Activated naive CD8-positive, alpha-beta T cell (primary cell): ENCODE results near the gene ACO1.

Experiments
- H3K27ac Mint-ChIP-seq: one replicate; pipeline ENCODE4 v1.8.0; 2021; ENCODE audit warnings: mixed read lengths
- H3K27me3 Mint-ChIP-seq: one replicate; pipeline ENCODE4 v1.8.0; 2021; ENCODE audit warnings: mixed read lengths
- H3K36me3 Mint-ChIP-seq: one replicate; pipeline ENCODE4 v1.8.0; 2021; ENCODE audit warnings: mixed read lengths
- H3K4me1 Mint-ChIP-seq: one replicate; pipeline ENCODE4 v1.8.0; 2021; ENCODE audit warnings: low read depth, mixed read lengths
- H3K4me3 Mint-ChIP-seq: one replicate; pipeline ENCODE4 v1.8.0; 2021; ENCODE audit warnings: mild to moderate bottlenecking, mixed read lengths
- H3K9me3 Mint-ChIP-seq: one replicate; pipeline ENCODE4 v1.8.0; 2021; ENCODE audit warnings: low read depth, mixed read lengths

Gene ACO1

GRCh38 chr9:32468740-32469139, 84.3 kb downstream of the ACO1 start:
- Mint-ChIP-seq H3K27ac (peak overlapping the region; percentile 55), H3K9me3 (no peaks in the 10 kb centered on the region), H3K36me3 (peaks cover 5% of the 10 kb centered on the region), H3K4me3 (no peak overlapping the region), H3K27me3 (no peaks in the 10 kb centered on the region), H3K4me1 (no peaks in the 10 kb centered on the region)

- Mint-ChIP-seq H3K4me1 (no peaks in the 10 kb centered on the region), H3K36me3 (peaks cover 11% of the 10 kb centered on the region), H3K27ac (no peak overlapping the region)
These were observed 87.9 kb downstream of the ACO1 start for GRCh38 chr9:32472344-32472743.

GRCh38 chr9:32483343-32483742, 98.9 kb downstream of the ACO1 start:
- Mint-ChIP-seq H3K27me3 (no peaks in the 10 kb centered on the region), H3K4me3 (no peak overlapping the region), H3K27ac (no peak overlapping the region), H3K4me1 (no peaks in the 10 kb centered on the region), H3K36me3 (peaks cover 19% of the 10 kb centered on the region), H3K9me3 (no peaks in the 10 kb centered on the region)

More at GRCh38 chr9:32472344-32472743, 87.9 kb downstream of the ACO1 start:
- Mint-ChIP-seq H3K4me3 (no peak overlapping the region), H3K9me3 (no peaks in the 10 kb centered on the region), H3K27me3 (no peaks in the 10 kb centered on the region)

GRCh38 chr9:32486839-32487562, 102.6 kb downstream of the ACO1 start:
- Mint-ChIP-seq H3K27me3 (no peaks in the 10 kb centered on the region), H3K27ac (peak overlapping the region; percentile 41), H3K36me3 (peaks cover 19% of the 10 kb centered on the region), H3K4me3 (no peak overlapping the region), H3K4me1 (no peaks in the 10 kb centered on the region), H3K9me3 (no peaks in the 10 kb centered on the region)

- no peak overlapping the region for H3K27ac Mint-ChIP-seq
- no peak overlapping the region for H3K4me3 Mint-ChIP-seq
- no peaks in the 10 kb centered on the region for H3K9me3 Mint-ChIP-seq
- H3K36me3 Mint-ChIP-seq: peaks cover 18% of the 10 kb centered on the region
- no peaks in the 10 kb centered on the region for H3K27me3 Mint-ChIP-seq
- no peaks in the 10 kb centered on the region for H3K4me1 Mint-ChIP-seq
These were observed 103.5 kb downstream of the ACO1 start for GRCh38 chr9:32487981-32488380.

- no peaks in the 10 kb centered on the region for H3K4me1 Mint-ChIP-seq
- peaks cover 12% of the 10 kb centered on the region for H3K36me3 Mint-ChIP-seq
- H3K27ac Mint-ChIP-seq: no peak overlapping the region
- H3K9me3 Mint-ChIP-seq: no peaks in the 10 kb centered on the region
- H3K4me3 Mint-ChIP-seq: no peak overlapping the region
- no peaks in the 10 kb centered on the region for H3K27me3 Mint-ChIP-seq
These were observed 106.2 kb downstream of the ACO1 start for GRCh38 chr9:32490601-32491000.

- Mint-ChIP-seq H3K4me3 (no peak overlapping the region), H3K9me3 (no peaks in the 10 kb centered on the region), H3K36me3 (peaks cover 24% of the 10 kb centered on the region), H3K27ac (no peak overlapping the region), H3K4me1 (no peaks in the 10 kb centered on the region), H3K27me3 (no peaks in the 10 kb centered on the region)
These were observed 113.5 kb downstream of the ACO1 start for GRCh38 chr9:32497921-32498320.

- Mint-ChIP-seq H3K27me3 (no peaks in the 10 kb centered on the region), H3K36me3 (peaks cover 24% of the 10 kb centered on the region), H3K4me1 (no peaks in the 10 kb centered on the region), H3K9me3 (no peaks in the 10 kb centered on the region), H3K4me3 (no peak overlapping the region), H3K27ac (no peak overlapping the region)
These were observed 116.3 kb downstream of the ACO1 start for GRCh38 chr9:32500768-32501167.

GRCh38 chr9:32501868-32502267, 117.4 kb downstream of the ACO1 start:
- no peaks in the 10 kb centered on the region for H3K4me1 Mint-ChIP-seq
- peaks cover 19% of the 10 kb centered on the region for H3K36me3 Mint-ChIP-seq
- H3K27ac Mint-ChIP-seq: no peak overlapping the region
- H3K4me3 Mint-ChIP-seq: no peak overlapping the region
- no peaks in the 10 kb centered on the region for H3K9me3 Mint-ChIP-seq
- no peaks in the 10 kb centered on the region for H3K27me3 Mint-ChIP-seq

GRCh38 chr9:32502464-32502863, 118.0 kb downstream of the ACO1 start:
- no peak overlapping the region for H3K27ac Mint-ChIP-seq
- peaks cover 19% of the 10 kb centered on the region for H3K36me3 Mint-ChIP-seq
- no peaks in the 10 kb centered on the region for H3K27me3 Mint-ChIP-seq
- H3K4me1 Mint-ChIP-seq: no peaks in the 10 kb centered on the region
- no peaks in the 10 kb centered on the region for H3K9me3 Mint-ChIP-seq
- H3K4me3 Mint-ChIP-seq: no peak overlapping the region

GRCh38 chr9:32503008-32503407, 118.6 kb downstream of the ACO1 start:
- Mint-ChIP-seq H3K4me3 (no peak overlapping the region), H3K9me3 (no peaks in the 10 kb centered on the region), H3K36me3 (peaks cover 19% of the 10 kb centered on the region), H3K4me1 (peaks cover 2% of the 10 kb centered on the region), H3K27me3 (no peaks in the 10 kb centered on the region), H3K27ac (no peak overlapping the region)
